NCI-H146 treated with DMSO at 0.1 percent for 48 hours (cell line): ENCODE data around the gene ENDOD1.

ENCODE experiments used
- DNase-seq: peaks from one replicate; lab custom pipeline; 2025; ENCODE audit not compliant: unreplicated experiment; lab: John Stamatoyannopoulos, UW

Gene ENDOD1

DNA sequence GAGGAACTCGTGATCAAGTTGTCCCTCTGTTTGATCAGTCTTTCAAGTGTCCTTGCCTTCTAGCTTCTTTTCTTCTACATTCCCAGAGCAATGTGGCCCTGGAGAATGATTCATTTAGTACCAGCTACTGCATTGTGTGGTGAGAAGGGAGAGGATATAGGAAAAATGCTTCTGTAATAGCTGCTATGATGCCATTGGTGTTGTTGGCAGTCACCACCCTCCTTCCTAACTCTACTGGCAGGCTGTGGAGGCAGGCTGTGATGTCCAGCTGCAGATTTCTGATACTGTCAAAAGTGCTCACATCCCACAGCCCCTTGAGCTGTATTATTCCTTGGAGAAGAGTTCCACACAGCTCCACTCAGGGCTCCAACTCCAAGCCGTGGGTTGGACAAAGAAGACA is 52.8 kb downstream of the ENDOD1 start:
- DNase-seq, result no peak

DNA sequence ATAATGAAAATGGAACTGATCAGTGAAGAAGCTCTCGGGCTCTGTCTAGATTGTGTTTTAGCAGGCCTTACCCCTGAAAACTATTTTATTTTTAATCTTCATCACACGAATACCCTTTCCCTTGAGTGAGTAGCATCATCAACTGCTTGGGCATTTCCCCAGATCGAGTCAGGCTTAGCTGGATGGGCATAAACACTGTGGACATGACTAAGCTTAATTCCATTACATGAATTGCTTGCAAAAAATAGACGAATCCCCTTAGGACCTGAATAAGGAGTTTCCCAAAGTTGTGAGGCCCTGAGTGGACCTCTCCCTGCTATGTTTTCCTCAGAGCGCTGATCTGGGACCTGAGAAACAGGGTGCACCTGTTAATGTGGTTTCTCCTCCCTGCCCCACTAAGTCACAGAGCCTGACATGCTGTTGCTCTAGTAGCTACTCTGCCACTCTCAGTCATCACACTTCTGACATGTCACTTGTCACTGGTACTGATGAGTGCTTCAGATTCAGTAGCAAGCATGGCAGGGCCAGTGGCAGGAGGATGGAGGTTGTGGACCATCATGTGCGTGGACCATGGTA is 53.5 kb downstream of the ENDOD1 start:
- DNase-seq, result no peak

DNA sequence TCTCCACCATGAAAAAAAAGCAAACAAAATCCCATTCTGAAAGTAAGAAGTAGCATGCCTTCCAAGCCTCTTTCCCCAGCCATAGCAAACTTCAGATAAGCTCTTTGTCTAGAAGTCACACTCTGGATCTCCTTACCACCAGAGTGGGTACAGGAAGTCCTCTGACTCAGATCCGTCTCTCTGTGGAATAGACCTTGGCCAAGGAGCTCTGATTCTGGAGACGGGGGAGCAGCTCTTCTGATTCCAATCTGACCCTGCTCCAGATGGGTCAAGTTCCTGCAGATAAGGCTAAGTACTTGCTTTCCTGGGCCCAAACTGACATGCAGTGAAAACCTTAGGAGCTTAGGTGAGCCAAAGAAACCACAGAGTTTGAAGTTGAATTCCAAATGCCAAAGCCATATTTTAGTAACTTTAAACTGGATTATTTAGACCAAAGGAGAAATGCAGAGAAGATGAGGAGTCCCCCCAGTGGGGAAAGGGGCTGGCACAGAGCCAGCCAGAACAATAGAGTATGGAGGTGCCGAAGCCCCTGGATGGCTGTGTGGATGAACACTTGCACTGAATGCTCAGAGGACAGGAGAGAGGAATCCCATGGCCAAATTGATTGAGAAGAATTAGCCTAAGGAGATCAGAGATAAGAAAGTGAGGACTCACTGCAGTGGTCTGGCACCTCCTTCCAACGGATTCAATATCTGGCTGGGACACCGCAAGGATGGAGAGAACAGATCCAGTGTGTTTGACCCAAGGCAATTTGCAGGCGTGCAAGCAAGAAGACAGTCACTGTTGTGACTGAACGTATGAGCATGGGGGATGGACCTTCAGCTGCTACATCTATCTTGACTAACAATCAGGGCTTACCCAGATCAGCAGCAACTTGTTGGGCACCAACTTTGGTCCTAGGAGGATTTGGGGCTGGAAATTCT is 54.9 kb downstream of the ENDOD1 start:
- no peak for DNase-seq

DNA sequence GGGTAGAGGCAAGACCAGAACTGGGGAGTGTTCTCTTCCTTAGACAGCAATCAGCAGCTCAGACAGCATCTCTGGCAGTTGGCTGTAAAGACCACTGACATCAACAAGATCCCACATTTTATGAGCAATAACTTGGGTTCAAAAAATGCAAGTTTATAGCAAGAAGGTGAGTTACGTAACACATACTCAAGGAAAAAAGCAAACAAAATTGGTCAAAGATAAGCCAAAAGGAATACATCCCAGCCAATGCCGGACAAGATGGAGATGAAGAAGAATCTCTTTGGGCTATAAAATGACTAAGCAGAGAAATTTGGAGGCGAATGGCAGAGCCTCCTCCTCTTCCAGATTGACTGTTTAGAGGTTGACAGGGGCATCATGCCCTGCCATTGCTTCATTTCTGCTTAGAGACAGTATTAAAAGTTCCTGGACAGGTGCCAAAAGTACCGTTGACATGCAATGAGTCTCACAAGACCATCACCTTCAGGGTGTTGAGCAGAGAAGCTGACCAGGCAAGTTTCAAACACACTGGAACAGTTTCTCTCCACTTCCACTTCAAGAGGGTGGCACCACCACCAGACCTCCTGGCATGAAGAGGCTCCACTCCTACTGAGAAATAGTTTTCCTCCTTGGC is 55.9 kb downstream of the ENDOD1 start:
- no peak for DNase-seq

DNA sequence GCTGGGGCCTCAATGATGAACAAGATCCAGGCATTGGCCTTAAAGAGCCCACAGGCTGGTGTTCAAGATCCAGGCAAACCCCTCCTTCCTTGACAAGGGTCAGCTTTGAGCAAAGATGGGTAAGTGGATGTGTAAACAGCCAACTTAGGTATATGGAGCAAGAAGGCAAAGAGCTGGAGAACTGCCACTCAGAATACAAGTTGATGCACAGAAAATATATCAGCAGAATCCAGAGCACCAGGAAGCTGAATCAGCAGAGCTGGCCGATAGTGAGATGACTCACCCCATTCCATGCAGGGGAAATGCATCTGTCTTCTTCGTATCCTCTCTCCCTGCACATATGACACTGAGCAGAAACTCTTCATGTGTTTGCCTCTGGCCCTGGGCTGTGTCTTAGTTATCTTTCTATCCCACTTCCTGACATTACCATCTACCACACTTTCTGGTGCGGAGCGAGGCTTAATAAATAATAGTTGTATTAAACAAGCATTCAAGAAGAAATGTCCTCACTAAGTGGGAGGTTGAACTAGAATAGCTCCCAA is 57.8 kb downstream of the ENDOD1 start:
- DNase-seq, result no peak

DNA sequence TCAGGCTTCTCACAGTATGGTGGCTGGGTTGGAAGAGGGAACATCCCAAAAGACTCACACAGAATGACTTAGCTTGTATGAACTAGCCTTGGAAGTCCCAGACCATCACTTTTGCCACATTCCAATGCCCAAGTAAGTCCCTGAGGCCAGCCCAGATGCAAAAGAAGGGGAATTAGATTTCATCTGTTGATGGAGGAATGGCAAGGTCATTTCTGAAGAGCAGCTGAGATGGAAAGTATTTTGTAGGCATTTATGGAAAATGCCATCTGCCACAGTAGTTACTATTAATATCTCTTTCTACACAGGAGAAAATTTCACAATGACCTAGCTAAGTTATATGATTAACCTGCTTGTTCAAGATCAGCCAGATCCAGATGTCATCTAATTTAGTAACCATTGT is 58.8 kb downstream of the ENDOD1 start:
- no peak for DNase-seq

DNA sequence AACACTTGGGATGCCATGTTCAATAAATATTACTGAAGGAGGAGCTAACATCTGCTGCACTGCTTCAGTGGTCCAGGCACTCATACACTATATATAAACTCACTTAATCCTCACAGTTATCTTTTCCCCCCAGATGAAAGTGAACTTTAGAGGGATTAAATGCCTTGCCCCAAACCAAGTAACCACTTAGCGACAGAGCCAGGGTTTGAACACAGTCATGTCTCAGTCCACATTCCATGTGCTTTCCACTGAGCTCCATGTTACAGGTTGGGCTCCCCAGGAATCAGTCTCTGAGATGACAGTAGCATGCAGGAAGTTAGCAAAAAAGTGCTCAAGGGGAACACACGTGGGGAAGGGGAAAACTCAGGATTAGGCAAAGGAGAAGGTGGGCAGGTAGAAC is 59.3 kb downstream of the ENDOD1 start:
- no peak for DNase-seq

DNA sequence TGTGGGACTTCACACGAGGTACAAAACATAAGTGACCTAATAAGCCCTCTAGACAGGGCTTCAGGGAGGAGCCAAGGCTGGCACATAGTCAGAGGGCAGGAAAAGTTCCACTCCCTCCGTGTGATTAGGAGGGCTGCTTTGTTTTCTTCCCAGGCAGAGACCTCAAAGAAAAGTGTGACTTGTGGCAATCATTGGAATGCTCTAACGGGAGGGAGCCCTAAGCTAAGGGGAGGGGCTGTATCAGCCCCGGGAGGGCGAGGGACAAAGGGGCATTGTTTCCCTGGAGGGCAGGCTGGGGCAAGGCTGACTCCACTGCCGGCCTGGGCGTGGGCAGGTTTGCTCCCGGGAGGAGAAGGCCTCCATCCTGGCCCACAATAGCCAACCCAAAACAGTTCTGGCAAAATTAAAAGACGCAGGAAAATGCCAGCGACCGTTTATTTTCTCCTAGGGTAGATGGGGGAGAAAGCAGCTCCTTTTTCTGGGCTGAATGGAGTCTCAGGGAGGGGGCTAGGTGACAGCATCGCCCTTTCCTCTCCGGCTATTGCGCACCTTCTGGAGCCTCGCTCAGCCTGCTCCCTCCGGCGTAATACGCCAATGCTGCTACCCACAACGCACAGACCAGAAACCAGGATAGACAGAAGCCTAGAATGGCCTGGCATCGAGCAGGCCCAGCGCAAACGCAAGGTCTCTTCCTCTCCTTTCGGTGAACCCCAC is 60.2 kb downstream of the ENDOD1 start:
- no peak for DNase-seq

DNA sequence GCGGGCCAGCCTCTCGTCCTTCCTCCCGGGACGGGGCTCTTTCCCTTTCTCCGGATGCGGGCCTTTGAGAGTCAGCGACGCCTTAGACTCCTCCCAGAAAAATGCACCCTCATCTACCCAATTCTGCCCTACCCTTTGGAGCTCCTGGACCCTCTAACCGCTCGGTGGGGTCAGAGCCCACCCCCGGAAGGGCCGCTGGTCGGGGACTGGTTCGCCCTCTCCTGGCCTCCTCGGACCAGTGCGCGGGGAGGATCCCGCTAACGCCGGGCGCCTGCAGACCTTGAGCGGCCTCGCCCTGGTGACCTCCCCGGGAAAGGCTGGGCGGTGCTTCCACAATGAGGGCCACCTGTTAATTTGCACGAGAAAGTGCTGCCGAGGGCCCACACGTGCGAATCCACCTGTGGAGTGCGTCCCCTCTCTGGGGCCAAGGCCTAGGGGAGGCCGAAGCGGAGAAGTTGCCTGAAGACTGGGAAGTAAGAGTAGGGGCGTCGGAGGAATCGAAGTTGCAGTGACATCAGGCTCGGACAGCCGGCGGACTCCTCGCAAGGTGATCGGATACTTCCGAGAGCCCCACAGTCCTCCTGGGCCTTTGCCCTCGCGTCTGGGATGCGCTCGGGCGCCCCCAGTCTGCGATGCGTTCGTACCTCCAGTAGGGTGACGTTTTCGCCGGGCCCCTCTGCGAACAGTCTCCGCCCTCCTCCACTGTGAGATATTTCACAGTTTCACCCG is 61.5 kb downstream of the ENDOD1 start:
- DNase-seq, result no peak

DNA sequence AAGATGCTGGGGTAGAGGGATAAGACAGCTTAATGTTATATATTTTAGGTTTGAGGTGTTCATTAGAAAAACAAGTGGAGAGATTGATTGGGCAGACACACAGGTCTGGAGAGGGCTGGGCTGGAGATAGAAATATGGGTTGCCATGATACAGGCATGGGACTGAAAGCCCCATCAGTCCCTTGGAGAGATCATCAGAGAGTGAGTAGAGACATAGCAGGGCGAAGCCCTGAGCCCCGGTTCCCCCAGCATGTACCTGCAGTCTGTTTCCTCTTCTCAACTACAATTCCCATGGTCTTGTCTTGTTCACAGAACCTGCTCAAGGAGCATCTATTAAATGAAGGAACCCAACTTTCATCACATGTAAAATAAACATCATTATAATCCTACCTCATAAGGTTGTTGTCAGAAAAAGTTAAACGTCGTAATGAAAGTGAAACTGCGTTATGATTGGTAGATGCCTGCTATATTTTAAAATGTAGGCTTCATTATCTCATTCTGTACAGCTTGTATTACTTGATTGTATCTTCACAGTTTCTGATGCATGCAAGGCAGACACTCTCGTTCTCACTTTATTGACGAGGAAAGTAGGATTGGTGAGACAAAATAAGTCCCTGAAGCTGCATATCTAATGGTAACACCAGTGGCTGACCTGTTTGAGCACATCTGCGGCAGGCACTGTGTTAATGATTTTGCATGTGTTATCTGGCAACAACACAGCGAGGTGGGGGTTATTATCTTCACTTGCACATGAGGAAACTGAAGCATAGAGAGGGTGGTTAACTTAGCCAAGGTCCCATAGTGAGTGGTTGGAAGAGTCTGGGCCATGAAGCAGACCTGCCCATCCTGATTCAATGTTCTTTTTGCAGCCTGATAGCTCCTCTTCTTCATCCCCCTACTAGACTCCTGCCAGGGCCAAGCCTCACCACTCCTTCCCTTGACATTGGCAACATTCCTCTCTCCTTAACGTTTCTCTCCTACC is 63.5 kb downstream of the ENDOD1 start:
- DNase-seq, result no peak

DNA sequence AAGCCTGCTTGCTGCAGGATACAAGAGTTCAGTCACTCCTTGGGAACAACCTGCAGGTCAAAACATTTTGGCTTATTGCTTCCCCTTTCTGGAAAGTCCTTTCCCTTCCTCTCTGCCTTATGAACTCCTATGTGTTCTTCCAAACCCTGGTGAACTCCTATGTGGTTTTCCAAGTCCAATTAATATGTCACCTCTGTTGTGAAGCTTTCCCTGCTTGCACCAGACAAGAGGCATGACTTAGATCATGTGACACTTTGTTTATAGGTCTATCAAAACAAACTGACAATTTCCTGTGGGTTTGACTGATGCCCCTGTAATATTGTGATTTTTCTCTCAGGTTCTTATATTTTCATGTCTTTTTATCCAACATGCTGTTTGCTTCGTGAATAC is 64.2 kb downstream of the ENDOD1 start:
- DNase-seq, result no peak

DNA sequence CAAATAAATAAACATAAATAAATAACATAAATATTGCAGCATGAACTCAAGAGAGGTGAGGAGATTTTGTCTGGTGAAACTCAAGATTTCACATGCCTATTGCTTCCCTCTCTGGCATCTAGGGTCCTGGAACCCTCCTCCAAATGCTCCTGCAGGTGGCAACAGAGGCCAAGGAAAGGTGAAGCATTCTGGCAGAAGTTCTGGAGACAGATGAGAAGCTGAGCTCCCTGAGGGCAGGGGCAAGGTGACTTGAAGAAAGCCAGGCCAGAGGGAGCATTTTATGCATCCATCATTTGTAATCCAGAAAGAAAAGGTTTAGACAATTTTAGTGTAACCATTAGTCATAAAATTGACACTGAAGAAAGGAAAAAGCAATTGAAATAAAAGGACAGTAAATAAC is 64.9 kb downstream of the ENDOD1 start:
- DNase-seq, result no peak

DNA sequence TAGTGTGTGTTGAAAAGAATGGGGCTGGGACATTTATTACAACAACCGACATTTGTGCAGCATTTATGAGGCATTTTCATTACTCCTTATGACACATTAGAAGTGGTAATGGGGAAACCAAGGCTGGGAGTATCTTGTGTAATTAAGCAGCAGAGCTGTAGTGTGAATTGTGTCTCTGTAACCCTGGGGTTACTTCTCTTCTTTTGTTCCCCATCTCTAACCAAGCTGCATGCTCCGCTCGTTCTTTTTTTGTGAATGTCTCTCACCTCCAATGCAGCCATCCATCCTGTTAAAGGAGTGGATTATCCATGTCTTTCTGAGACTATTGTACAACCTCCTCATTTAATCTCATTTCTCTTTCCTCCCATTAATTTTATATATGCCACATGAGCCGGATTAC is 65.7 kb downstream of the ENDOD1 start:
- DNase-seq, result no peak

DNA sequence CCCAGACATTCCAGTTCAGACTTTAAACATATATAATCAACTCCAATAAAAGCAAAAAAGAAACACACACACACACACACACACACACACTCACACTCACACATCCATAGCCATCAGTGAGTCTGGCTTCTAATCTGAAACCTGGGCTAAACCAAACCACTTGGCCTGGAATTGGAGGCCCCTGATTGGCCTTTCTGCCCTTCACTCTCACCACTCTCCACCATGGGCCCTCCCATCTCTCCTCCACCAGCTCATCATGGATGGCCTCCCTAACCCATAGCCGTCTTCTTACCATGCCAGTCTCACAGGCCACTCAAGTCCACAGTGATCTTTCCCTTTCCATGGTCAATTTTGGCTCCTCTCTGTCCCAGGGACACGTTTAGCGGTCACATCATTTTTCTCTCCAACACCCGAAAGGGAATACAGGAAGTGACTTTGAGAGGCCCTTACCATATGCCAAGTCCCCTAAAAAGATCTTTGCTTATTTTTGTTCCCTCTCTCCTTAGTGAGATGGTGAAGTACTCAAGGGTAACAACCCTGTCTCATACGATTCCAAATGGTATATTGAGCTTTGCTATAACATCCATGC is 66.6 kb downstream of the ENDOD1 start:
- DNase-seq, result no peak

DNA sequence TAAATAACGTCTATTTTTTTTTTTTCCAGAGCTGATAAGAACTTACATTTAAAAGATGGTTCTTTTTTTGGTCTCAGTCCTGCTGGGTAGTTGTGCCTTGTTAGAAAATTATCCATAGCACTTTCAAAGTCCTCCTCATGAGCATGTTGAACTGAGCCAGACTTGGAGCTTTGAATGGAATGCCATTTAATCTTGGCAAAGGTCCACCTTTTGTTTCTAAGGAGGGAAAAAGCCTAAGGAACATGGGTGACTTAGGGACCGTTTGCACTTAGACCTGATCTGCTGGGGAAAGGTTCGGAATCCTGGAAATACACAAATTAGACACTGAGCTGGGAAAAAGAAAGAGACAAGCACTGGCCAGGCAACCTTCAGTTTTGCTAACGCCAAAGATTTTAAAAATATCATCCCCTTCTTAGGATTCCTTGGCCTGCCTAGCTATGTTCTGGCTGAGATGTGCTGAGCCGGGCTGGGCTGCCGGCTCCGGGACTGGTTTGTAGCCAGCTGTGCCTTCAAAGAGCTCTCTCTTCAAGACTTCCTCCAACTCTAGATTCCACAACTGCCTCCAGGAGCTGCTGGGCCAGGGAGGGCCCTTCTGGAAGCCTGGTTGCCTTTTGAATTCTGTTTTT is 67.4 kb downstream of the ENDOD1 start:
- DNase-seq, result no peak

DNA sequence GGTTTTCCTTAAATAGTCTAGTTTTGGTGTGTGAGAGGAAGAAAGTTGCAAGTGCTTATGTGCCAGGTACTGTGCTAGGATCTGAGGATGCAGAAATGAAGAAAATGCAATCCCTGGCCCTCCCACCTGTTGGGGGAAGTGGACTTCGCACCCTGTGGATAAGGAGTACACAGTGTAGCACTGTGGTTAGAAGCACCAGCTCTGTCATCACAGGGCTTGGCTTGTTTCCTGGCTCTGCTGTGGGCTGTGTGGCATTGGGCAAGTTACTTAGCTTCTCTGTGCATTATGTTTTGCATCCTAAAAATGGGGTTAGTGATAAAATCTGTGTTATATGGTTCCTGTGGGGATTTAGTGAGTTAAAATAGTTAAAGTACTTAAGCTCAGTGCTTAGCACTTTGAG is 68.2 kb downstream of the ENDOD1 start:
- DNase-seq, result no peak

DNA sequence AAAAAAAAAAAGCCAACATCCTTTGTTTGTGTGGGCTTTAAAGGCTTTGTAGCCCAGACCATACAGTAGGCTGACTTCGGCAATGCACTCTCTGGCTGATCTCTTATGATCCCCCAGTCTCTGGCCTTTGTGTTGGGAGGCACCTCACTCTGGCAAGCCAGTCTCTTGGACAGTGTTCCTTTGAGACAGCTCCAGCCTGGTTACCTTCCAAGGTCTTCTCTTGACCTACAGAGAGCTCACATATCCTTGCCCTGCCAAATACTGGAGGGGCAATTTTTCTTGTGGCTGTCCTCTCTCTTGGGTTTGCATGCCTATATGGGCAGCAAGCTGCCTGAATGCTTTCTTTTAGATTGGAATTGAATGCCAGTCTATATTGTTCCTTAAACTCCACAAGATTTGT is 71.6 kb downstream of the ENDOD1 start:
- no peak for DNase-seq

DNA sequence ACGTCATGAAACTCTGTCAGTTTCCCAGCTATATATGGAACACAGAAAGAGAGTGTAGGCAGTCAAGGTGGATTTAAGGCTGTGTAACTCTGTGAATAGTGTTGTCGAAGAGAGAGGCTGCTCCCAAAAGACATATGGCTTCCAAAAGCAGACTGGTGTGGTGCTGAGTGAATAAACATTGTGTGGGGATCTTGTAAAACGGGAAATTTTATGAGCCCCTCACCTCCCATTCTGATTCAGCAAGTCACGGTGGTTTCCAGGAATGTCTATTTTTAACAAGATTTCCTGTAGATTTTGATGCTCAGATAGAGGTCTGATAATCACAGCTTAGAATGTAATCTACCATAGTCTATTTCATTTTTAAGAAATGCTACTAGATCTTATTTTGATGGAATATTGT is 73.5 kb downstream of the ENDOD1 start:
- DNase-seq, result no peak

DNA sequence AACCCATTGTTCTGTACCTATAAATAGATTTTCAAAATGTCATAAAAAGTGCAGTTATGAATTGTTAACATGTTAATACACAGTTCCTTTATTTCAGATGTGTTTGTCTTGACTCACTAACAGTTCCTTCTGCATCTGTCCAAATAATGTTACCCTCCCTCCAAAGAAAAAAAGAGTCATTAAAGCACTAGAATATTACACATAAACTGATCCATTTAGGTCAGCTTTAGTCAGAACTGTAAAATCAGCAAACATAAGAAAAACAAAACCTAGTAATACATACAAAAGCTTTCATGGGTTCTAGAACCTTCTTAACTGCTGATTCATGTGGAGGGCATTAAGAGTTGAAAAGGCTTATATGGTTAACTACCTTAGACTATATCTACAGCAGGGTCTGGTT is 76.0 kb downstream of the ENDOD1 start:
- no peak for DNase-seq
